SIG-M5 treated with dmso at 0.1 percent for 504 hours (cell line): ENCODE measurements around the gene COG3.

ENCODE experiments used
- DNase-seq: peaks from one replicate; lab custom pipeline; 2025; ENCODE audit not compliant: unreplicated experiment; lab: John Stamatoyannopoulos, UW

Gene COG3

DNA sequence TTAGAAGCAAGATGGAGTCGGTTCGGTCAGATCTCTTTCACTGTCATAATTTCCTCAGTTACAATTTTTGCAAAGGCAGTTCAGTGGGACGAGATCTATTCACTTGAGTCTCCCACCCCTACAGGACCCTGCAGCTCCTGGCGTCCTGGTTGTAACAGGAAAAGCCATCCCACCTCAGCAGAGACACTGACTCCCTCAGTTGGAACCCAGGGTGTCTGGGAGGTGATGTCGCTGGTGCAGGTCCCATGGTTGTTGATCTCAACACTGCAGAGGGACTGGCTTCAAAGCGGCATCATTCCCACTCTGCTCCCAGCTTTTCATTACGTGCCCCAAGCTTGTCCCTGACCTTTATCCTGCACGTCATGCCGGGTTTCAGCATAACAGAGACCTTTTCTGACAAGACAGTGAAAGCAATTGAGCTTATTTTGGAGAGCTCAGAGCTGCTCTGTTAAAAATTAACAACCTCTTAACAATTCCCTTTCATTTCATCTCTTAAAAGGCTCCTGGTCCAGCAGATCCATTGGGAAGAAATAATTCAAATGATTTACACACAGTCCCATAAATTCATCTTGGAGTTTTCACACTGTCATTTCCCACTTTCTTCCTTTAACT, 17.6 kb upstream of the COG3 start:
- no peak for DNase-seq

- no peak for DNase-seq
Measured at GRCh38 chr13:45448965-45449559, 15.7 kb upstream of the COG3 start.

GRCh38 chr13:45451282-45451681, 13.5 kb upstream of the COG3 start:
- DNase-seq = no peak

DNA sequence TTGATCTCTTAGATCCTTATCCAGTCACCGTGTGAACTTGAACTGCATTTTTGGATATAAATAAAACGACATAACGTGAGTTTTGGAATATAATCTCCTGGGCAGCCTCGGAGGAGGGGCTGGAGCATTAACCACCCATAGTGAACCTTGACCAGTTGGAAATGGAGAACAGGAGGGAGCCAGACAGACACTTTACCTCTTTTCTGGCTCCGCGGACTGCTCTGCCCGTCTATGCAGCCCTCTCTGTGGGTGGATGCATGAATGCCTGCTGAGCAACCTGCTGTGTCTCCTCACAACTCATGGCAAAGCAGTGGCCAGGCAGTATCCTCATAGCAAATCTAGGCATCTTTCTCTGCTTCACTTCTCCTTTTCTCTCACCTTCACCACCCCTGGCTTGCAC, 10.5 kb upstream of the COG3 start:
- DNase-seq = no peak

GRCh38 chr13:45456196-45456972, 8.4 kb upstream of the COG3 start:
- DNase-seq = no peak

GRCh38 chr13:45464141-45464686, 525 bp upstream of the COG3 start:
- no peak for DNase-seq

- DNase-seq = no peak
Measured at GRCh38 chr13:45466359-45466758, 1.6 kb downstream of the COG3 start.

GRCh38 chr13:45468635-45469034, 3.9 kb downstream of the COG3 start:
- no peak for DNase-seq

DNA sequence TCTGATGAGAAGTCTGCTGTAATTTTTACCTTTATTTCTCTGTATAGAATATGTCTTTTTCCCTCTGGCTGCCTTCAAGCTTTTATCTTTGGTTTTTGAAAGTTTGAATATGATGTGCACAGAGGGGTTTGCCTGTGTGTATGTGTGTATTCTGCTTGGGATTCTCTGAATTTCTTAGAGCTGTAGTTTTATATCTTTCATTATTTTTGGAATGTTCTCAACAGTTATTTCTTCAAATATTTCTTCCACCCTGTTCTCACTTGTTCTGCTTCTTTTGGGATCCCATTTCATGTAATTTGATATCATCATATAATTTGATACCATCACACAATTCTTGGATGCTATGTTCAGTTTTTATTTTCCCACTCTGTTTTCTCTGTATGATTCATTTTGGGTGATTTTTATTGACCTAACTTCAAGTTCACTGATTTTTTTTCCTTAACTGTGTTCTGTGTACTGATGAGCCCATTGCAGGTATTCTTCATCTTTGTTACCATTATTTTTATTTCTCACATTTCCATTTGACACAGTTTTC, 7.5 kb downstream of the COG3 start:
- no peak for DNase-seq

- peak; percentile 5 for DNase-seq
Measured at GRCh38 chr13:45473627-45474026, 8.9 kb downstream of the COG3 start.

DNA sequence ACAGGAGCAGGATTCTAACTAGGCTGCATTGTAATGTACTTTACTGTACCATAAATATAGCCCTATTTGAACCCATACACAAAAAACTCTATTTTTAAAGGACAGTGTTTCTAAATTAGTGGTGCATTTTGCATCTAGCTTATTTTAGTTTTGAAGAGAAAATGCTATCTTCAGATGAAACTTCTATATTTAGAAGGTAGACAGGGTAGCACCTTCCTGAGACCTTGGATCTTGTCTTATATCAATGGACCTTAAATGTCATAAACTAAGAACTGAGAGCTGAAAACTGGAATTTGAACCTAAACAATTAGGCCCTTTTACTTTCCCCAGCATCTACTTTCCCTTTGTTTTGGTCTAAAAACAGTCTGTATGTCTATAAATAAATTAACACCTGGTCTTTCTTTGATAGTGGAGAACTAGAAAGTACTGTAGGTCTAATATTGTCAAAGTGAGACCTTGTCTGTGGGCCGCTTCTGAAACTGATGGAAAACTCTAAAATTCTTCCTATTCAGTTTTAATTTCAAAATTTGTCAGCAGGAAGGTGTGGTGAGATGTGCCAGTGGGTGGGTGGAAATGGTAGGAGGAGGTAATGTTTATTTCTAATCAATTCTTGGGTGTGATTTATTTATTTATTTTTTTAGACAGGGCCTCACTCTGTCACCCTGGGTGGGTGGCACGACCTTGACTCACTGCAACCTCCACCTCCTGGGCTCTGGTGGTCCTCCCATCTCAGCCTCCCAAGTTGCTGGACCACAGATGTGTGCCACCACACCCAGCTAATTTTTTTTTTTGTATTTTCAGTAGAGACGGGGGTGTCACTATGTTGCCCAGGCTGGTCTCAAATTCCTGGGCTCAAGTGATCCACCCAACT, 10.1 kb downstream of the COG3 start:
- DNase-seq = no peak

DNA sequence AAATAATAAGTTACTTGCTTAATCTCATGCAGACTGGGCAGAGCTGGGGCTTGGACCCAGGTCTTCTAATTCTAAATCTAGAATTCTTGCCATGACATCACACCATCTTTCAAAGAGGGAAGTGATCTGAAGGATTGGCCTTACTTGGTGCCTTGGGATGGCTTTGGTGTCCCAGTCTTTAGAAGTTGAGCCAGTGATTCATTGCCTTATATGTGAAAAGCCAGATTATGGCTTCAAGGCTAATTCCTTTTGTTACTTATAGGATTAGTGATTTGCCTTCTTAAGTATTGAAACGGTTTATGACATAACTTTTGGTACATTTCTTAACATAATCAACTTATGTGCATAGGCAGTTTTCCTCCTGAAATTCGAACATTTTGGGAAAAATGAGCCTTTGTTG, 14.9 kb downstream of the COG3 start:
- DNase-seq = no peak

GRCh38 chr13:45481688-45482087, 16.9 kb downstream of the COG3 start:
- no peak for DNase-seq

- no peak for DNase-seq
Measured at GRCh38 chr13:45482571-45483173, 17.9 kb downstream of the COG3 start.

- no peak for DNase-seq
Measured at GRCh38 chr13:45487604-45488003, 22.9 kb downstream of the COG3 start.

DNA sequence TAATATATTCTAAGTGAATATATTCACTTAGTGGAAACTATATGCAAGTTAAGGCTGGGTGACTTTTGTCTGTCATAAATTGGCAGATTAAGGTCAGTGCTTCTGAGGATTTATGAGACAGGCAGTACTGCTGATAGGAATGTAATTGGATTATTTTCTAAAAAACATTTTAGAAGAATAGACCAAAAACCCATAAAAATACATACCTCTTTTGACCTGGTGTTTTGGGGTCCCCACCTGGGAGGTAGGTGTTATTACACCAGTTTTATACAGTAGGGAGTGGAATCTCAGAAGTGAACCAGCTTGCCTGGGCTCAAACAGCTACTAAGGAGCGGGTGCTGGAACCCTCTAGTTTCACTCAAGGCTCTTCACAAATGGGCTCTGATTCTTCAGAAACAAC, 25.3 kb downstream of the COG3 start:
- DNase-seq = no peak

- no peak for DNase-seq
Measured at GRCh38 chr13:45492538-45492937, 27.8 kb downstream of the COG3 start.

- DNase-seq = no peak
Measured at GRCh38 chr13:45496942-45497341, 32.2 kb downstream of the COG3 start.

- peak; percentile 23 for DNase-seq
Measured at GRCh38 chr13:45500492-45501174, 35.9 kb downstream of the COG3 start.

DNA sequence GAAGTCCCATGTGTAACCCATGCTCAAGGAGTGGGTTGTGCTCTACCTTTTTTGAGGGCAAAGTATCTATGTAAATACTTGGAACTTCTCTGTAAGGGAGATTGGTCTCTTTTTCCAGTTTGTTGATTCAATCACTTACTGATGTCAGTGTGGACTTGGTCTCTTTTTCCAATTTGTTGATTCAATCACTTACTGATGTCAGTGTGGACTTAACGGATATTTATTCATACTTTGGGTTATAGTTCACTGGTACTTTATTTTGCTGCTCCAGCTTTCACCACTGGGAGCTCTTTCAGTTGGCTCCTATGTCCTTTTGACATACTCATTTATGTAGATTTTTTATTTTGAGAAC, 36.4 kb downstream of the COG3 start:
- DNase-seq = no peak
